Myocyte (in vitro differentiated cells): ENCODE data around the gene RDX. TPM values are rescaled to one million over a fixed set of nuclear protein-coding genes. Genes with fewer than 3 reads are reported as not detected.

Experiments used
- DNase-seq: peaks from one replicate; pipeline ENCODE4 v3.0.0-alpha.2; 2012; ENCODE audit warnings: low read depth
- total RNA-seq: library from RNA; depleted of rRNA; stranded (reverse); fragments of >200 nt; gene quantifications from 2 replicates; pipeline ENCODE4 v1.2.3, GENCODE V29; 2014

RDX gene
- total RNA-seq, 1 donor from 2014 or later: 76.2 TPM

- DNase-seq: peak; percentile 54
Measured at GRCh38 chr11:110173811-110174644, 122.4 kb downstream of the RDX start.

GRCh38 chr11:110172468-110173065 is 123.8 kb downstream of the RDX start:
- DNase-seq: no peak

- DNase-seq: no peak
Measured at GRCh38 chr11:110169738-110170137, 126.7 kb downstream of the RDX start.

- DNase-seq: no peak
Measured at GRCh38 chr11:110168033-110168803, 128.2 kb downstream of the RDX start.

GRCh38 chr11:110165039-110165925 is 131.1 kb downstream of the RDX start:
- DNase-seq: no peak

GRCh38 chr11:110162216-110162615 is 134.2 kb downstream of the RDX start:
- DNase-seq: no peak

GRCh38 chr11:110161061-110161460 is 135.4 kb downstream of the RDX start:
- no peak for DNase-seq

- no peak for DNase-seq
Measured at GRCh38 chr11:110160437-110160836, 136.0 kb downstream of the RDX start.

- no peak for DNase-seq
Measured at GRCh38 chr11:110160016-110160415, 136.4 kb downstream of the RDX start.

GRCh38 chr11:110159476-110159875 is 136.9 kb downstream of the RDX start:
- no peak for DNase-seq

- no peak for DNase-seq
Measured at GRCh38 chr11:110158317-110159200, 137.9 kb downstream of the RDX start.

- no peak for DNase-seq
Measured at GRCh38 chr11:110156503-110156902, 139.9 kb downstream of the RDX start.

GRCh38 chr11:110153474-110153873 is 142.9 kb downstream of the RDX start:
- DNase-seq: no peak

GRCh38 chr11:110152199-110152598 is 144.2 kb downstream of the RDX start:
- DNase-seq: no peak

- DNase-seq: peak; percentile 8
Measured at GRCh38 chr11:110148775-110149744, 147.4 kb downstream of the RDX start.

GRCh38 chr11:110147962-110148709 is 148.3 kb downstream of the RDX start:
- peak; percentile 64 for DNase-seq

- DNase-seq: no peak
Measured at GRCh38 chr11:110141812-110142211, 154.6 kb downstream of the RDX start.

GRCh38 chr11:110134110-110134509 is 162.3 kb downstream of the RDX start:
- peak; percentile 34 for DNase-seq
